Measurements from ENCODE around the gene GUCD1. TPM values are rescaled to one million over a fixed set of nuclear protein-coding genes. Genes with fewer than 3 reads are reported as not detected.

GUCD1 gene
- total and polyA plus RNA-seq, 2 donors from 2014 or later, result 111 to 150 TPM

GRCh38 chr22:24579258-24579601, 24.3 kb upstream of the GUCD1 start:
- FAIRE-seq (no peak), DNase-seq (peak in 2 of 5 donors; percentile 54 to 75)
- Histone ChIP-seq H3K4me3 (ENCODE audit: low read length in 3 of 3) (no peak overlapping the region), H3K9ac (ENCODE audit: low read length in 3 of 3) (no peak overlapping the region), H3K27ac (ENCODE audit: low read depth in 2 of 2, low read length in 2 of 2) (no peak overlapping the region), H3K36me3 (ENCODE audit: control insufficient read depth in 2 of 3, insufficient read depth in 3 of 3, low read length in 3 of 3) (peaks cover 0 to 5% (median 3%) of the 10 kb centered on the region in 3 donors), H3K27me3 (ENCODE audit: control insufficient read depth, insufficient read depth, low read length) (no peaks in the 10 kb centered on the region), H3K9me3 (ENCODE audit: control insufficient read depth in 2 of 3, insufficient read depth in 1 of 3, low read length in 3 of 3) (no peaks in the 10 kb centered on the region), H3K4me1 (ENCODE audit: control insufficient read depth in 2 of 3, insufficient read depth in 2 of 3, low read depth in 1 of 3, low read length in 3 of 3) (peaks cover 7 to 10% (median 10%) of the 10 kb centered on the region in 3 donors)
- TF ChIP-seq CTCF (IDR thresholded peaks at IDR 0.05; ENCODE audit: borderline replicate concordance, extremely low read depth, insufficient read depth), result no peak
- intact Hi-C loops (cut with DNase I), result no loop called here

GRCh38 chr22:24578355-24579257, 23.7 kb upstream of the GUCD1 start:
- FAIRE-seq, result no peak
- TF ChIP-seq CTCF (IDR thresholded peaks at IDR 0.05; ENCODE audit: borderline replicate concordance, extremely low read depth, insufficient read depth), result no peak
- no peak for DNase-seq

GRCh38 chr22:24576778-24577177, 21.8 kb upstream of the GUCD1 start:
- no peak for TF ChIP-seq CTCF (IDR thresholded peaks at IDR 0.05; ENCODE audit: borderline replicate concordance, extremely low read depth, insufficient read depth)
- Histone ChIP-seq H3K27me3 (ENCODE audit: control insufficient read depth, insufficient read depth, low read length) (no peaks in the 10 kb centered on the region), H3K4me1 (ENCODE audit: control insufficient read depth in 2 of 3, insufficient read depth in 2 of 3, low read depth in 1 of 3, low read length in 3 of 3) (peaks cover 4 to 10% (median 7%) of the 10 kb centered on the region in 3 donors), H3K9ac (ENCODE audit: low read length in 3 of 3) (no peak overlapping the region), H3K4me3 (ENCODE audit: low read length in 3 of 3) (no peak overlapping the region), H3K36me3 (ENCODE audit: control insufficient read depth in 2 of 3, insufficient read depth in 3 of 3, low read length in 3 of 3) (peaks cover 6 to 27% (median 11%) of the 10 kb centered on the region in 3 donors), H3K27ac (ENCODE audit: low read depth in 2 of 2, low read length in 2 of 2) (no peak overlapping the region), H3K9me3 (ENCODE audit: control insufficient read depth in 2 of 3, insufficient read depth in 1 of 3, low read length in 3 of 3) (no peaks in the 10 kb centered on the region)
- no peak for DNase-seq
- intact Hi-C loops (cut with DNase I), result no loop called here
- no peak for FAIRE-seq

More at GRCh38 chr22:24578355-24579257, 23.7 kb upstream of the GUCD1 start:
- Histone ChIP-seq H3K4me1 (ENCODE audit: control insufficient read depth in 2 of 3, insufficient read depth in 2 of 3, low read depth in 1 of 3, low read length in 3 of 3) (peaks cover 4 to 10% (median 9%) of the 10 kb centered on the region in 3 donors), H3K9ac (ENCODE audit: low read length in 3 of 3) (no peak overlapping the region), H3K36me3 (ENCODE audit: control insufficient read depth in 2 of 3, insufficient read depth in 3 of 3, low read length in 3 of 3) (peaks cover 0 to 11% (median 6%) of the 10 kb centered on the region in 3 donors), H3K27me3 (ENCODE audit: control insufficient read depth, insufficient read depth, low read length) (no peaks in the 10 kb centered on the region), H3K9me3 (ENCODE audit: control insufficient read depth in 2 of 3, insufficient read depth in 1 of 3, low read length in 3 of 3) (no peaks in the 10 kb centered on the region), H3K27ac (ENCODE audit: low read depth in 2 of 2, low read length in 2 of 2) (no peak overlapping the region), H3K4me3 (ENCODE audit: low read length in 3 of 3) (no peak overlapping the region)
- intact Hi-C loops (cut with DNase I), result no loop called here
